Activated CD4-positive, alpha-beta T cell treated with anti-CD3 and anti-CD28 coated beads for 4 hours (primary cell): ENCODE results near the gene RTCB.

Experiments used
- DNase-seq, 2 donors: peaks; one replicate each; pipeline ENCODE4 v3.0.0-alpha.2; 2020

The RTCB gene

GRCh38 chr22:32411829-32412592 is at the start of gene RTCB:
Gene RTCB, minus strand, starts transcription at chr22:32412247. Its CDS starts 91 bp downstream, at chr22:32412156.
- DNase-seq: peak; percentile 89 to 94

- DNase-seq: no peak
Observed at GRCh38 chr22:32457031-32457430, 45.0 kb upstream of the RTCB start.

- no peak for DNase-seq
Observed at GRCh38 chr22:32448980-32449379, 36.9 kb upstream of the RTCB start.

- no peak for DNase-seq
Observed at GRCh38 chr22:32446321-32446720, 34.3 kb upstream of the RTCB start.

GRCh38 chr22:32444068-32444467 is 32.0 kb upstream of the RTCB start:
- DNase-seq: no peak

GRCh38 chr22:32430352-32430751 is 18.3 kb upstream of the RTCB start:
- no peak for DNase-seq

GRCh38 chr22:32426881-32427280 is 14.8 kb upstream of the RTCB start:
- no peak for DNase-seq

GRCh38 chr22:32423664-32424063 is 11.6 kb upstream of the RTCB start:
- no peak for DNase-seq

- DNase-seq: no peak
Observed at GRCh38 chr22:32422062-32422461, 10.0 kb upstream of the RTCB start.

- no peak for DNase-seq
Observed at GRCh38 chr22:32421484-32421883, 9.4 kb upstream of the RTCB start.

GRCh38 chr22:32417906-32418305 is 5.9 kb upstream of the RTCB start:
- no peak for DNase-seq

GRCh38 chr22:32416556-32417085 is 4.6 kb upstream of the RTCB start:
- no peak for DNase-seq

- no peak for DNase-seq
Observed at GRCh38 chr22:32414191-32414590, 2.1 kb upstream of the RTCB start.

GRCh38 chr22:32413719-32414118 is 1.7 kb upstream of the RTCB start:
- no peak for DNase-seq

- peak; percentile 8 to 35 for DNase-seq
Observed at GRCh38 chr22:32411402-32411801, 645 bp downstream of the RTCB start.

- no peak for DNase-seq
Observed at GRCh38 chr22:32410459-32410858, 1.6 kb downstream of the RTCB start.

GRCh38 chr22:32409977-32410376 is 2.1 kb downstream of the RTCB start:
- no peak for DNase-seq

- DNase-seq: no peak
Observed at GRCh38 chr22:32407936-32408335, 4.1 kb downstream of the RTCB start.

GRCh38 chr22:32407312-32407711 is 4.7 kb downstream of the RTCB start:
- no peak for DNase-seq

GRCh38 chr22:32404021-32404420 is 8.0 kb downstream of the RTCB start:
- DNase-seq: no peak

GRCh38 chr22:32401486-32401885 is 10.6 kb downstream of the RTCB start:
- DNase-seq: no peak

- no peak for DNase-seq
Observed at GRCh38 chr22:32396746-32397145, 15.3 kb downstream of the RTCB start.

- no peak for DNase-seq
Observed at GRCh38 chr22:32396255-32396654, 15.8 kb downstream of the RTCB start.

GRCh38 chr22:32395107-32395506 is 16.9 kb downstream of the RTCB start:
- DNase-seq: no peak

GRCh38 chr22:32389685-32390084 is 22.4 kb downstream of the RTCB start:
- DNase-seq: no peak
